Dermis blood vessel endothelial cell (primary cell): ENCODE results near the gene YJEFN3. TPM values are rescaled to one million over a fixed set of nuclear protein-coding genes. Genes with fewer than 3 reads are reported as not detected.

ENCODE experiments used
- total RNA-seq: library from RNA; depleted of rRNA; stranded (reverse); fragments of >200 nt; gene quantifications from 2 replicates; pipeline ENCODE4 v1.2.3, GENCODE V29; 2014

The YJEFN3 gene
- total RNA-seq, 1 donor from 2014 or later: 0.17 TPM

Other genes with a start within 250 kb of the YJEFN3 start
- 20.1 and 26.7 TPM in 2 replicates for gene SUGP1, start 208.4 kb upstream of the YJEFN3 start, total RNA-seq
- gene MAU2, start 208.1 kb upstream of the YJEFN3 start, total RNA-seq: 40.8 and 42.4 TPM in 2 replicates
- gene GATAD2A, start 123.2 kb upstream of the YJEFN3 start, total RNA-seq: 47.0 and 104 TPM in 2 replicates
- gene TSSK6, start 13.4 kb upstream of the YJEFN3 start, total RNA-seq: 0.68 and 1.4 TPM in 2 replicates
- gene NDUFA13, start 12.7 kb upstream of the YJEFN3 start, total RNA-seq: 95.3 and 191 TPM in 2 replicates
- 0.17 TPM in 1 of 2 replicates, not detected in the other for gene CILP2, start 9.4 kb downstream of the YJEFN3 start, total RNA-seq
- 0.05 TPM in 1 of 2 replicates, not detected in the other for gene PBX4, start 89.8 kb downstream of the YJEFN3 start, total RNA-seq
- gene LPAR2, start 99.3 kb downstream of the YJEFN3 start, total RNA-seq: 0.42 and 1.0 TPM in 2 replicates
- 6.5 and 12.6 TPM in 2 replicates for gene GMIP, start 114.7 kb downstream of the YJEFN3 start, total RNA-seq
- gene ATP13A1, start 134.8 kb downstream of the YJEFN3 start, total RNA-seq: 36.8 and 188 TPM in 2 replicates
- 15.9 and 20.4 TPM in 2 replicates for gene ZNF101, start 139.9 kb downstream of the YJEFN3 start, total RNA-seq
- 6.0 and 8.2 TPM in 2 replicates for gene ZNF14, start 204.2 kb downstream of the YJEFN3 start, total RNA-seq